GM12801 (cell line): ENCODE results near the gene TNIK.

Experiments used
- CTCF ChIP-seq: IDR thresholded peaks from one replicate; pipeline ENCODE4 v1.5.1; 2011; ENCODE audit warnings: control low read depth; ENCODE audit not compliant: insufficient read length; ENCODE audit errors: extremely low read depth

Gene TNIK

DNA sequence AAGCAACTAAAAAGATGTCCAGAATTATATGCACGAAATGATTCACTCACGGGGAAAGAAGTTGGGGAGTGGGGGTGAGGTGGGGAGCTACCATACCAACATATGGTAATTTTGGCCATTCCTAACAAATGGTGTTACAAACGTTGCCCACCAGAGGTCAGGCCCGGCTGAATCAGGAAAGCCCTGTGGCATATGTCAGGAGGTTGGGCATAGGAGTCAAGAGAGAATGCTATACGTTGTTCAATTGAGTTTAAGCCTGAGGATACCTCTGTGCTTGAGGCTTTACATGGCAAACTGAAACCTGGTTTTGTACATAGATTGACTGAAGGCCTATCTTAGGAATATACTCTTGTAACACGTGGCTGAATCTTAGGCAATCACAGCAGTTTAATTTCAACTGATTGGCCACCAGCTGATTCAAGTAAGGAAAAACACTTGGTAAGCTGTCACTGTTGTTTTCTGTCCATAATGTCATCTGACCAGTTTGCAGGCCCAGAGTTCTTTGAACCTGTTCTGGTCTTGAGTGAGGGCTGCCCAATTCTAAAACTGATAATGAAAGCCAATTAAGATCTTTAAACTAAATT is 410.3 kb downstream of the TNIK start:
- no peak for TF ChIP-seq CTCF

GRCh38 chr3:171046760-171047159 is 413.4 kb downstream of the TNIK start:
- no peak for TF ChIP-seq CTCF

- TF ChIP-seq CTCF = no peak
Measured at GRCh38 chr3:171044835-171045793, 415.1 kb downstream of the TNIK start.

- TF ChIP-seq CTCF = no peak
Measured at GRCh38 chr3:171044384-171044783, 415.8 kb downstream of the TNIK start.

- no peak for TF ChIP-seq CTCF
Measured at GRCh38 chr3:171039674-171040073, 420.5 kb downstream of the TNIK start.

DNA sequence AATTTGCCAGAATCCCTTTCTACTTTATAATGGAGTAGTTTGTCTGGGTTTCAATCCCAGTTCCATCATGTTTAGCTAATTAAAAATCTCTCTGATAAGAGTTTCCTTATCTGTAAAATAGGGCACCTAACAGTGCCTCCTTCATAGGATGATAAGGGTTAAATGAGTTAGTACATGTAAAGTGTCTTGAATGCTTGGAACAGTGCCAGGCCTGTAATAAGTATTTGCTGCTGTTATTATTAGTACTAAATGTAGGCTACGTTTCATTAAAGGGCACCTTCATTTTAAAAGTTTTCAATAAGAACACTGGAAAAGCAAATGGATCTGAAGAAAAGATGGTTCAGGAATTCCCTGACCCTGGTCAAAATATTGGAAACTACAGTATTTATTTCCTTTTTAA is 421.9 kb downstream of the TNIK start:
- TF ChIP-seq CTCF = no peak

GRCh38 chr3:171028779-171029232 is 431.4 kb downstream of the TNIK start:
- TF ChIP-seq CTCF = no peak
